ENCODE data around the gene CD9. TPM values are rescaled to one million over a fixed set of nuclear protein-coding genes. Genes with fewer than 3 reads are reported as not detected.

Gene CD9
- total RNA-seq, 3 donors from 2014 or later (not counting 1 experiment from before 2014, with no cell fraction given): 2.1 to 55.9 (median 8.0) TPM

DNA sequence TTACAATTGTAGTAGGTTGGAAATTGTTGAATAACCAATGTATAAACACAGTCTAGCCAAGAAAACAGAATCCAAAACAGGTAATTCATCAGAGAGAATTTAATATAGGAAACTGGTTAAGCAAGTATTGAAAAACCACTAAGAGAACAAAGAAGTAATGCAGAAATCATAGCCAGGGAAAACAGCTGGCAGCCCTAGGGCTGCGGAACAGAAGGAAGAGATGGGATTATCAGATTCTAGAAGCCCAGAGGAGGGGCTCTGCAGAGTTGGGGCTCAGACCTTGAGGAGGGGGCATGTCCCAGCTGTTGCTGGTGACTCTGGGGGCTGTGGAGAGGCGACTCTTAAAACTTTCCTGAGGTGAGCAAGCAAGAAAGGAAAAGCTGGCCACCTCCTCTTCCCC is 49.4 kb downstream of the CD9 start:
- TF ChIP-seq, protein P1, sequence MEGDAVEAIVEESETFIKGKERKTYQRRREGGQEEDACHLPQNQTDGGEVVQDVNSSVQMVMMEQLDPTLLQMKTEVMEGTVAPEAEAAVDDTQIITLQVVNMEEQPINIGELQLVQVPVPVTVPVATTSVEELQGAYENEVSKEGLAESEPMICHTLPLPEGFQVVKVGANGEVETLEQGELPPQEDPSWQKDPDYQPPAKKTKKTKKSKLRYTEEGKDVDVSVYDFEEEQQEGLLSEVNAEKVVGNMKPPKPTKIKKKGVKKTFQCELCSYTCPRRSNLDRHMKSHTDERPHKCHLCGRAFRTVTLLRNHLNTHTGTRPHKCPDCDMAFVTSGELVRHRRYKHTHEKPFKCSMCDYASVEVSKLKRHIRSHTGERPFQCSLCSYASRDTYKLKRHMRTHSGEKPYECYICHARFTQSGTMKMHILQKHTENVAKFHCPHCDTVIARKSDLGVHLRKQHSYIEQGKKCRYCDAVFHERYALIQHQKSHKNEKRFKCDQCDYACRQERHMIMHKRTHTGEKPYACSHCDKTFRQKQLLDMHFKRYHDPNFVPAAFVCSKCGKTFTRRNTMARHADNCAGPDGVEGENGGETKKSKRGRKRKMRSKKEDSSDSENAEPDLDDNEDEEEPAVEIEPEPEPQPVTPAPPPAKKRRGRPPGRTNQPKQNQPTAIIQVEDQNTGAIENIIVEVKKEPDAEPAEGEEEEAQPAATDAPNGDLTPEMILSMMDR (IDR thresholded peaks at IDR 0.05): no peak
- Histone ChIP-seq H3K9me3 (ENCODE audit: control insufficient read depth, insufficient read depth, low read length) (no peaks in the 10 kb centered on the region), H3K4me1 (ENCODE audit: control insufficient read depth, insufficient read depth, low read length) (no peaks in the 10 kb centered on the region), H3K27ac (ENCODE audit: low read length) (no peak overlapping the region), H3K4me3 (ENCODE audit: low read length) (no peak overlapping the region), H3K27me3 (ENCODE audit: control insufficient read depth, insufficient read depth, low read length) (no peaks in the 10 kb centered on the region), H3K36me3 (ENCODE audit: control insufficient read depth, insufficient read depth, low read length) (no peaks in the 10 kb centered on the region)
- DNase-seq: no peak
- Mint-ChIP-seq H3K27ac (no peak overlapping the region), H3K4me3 (no peak overlapping the region), H3K9me3 (no peaks in the 10 kb centered on the region), H3K36me3 (no peaks in the 10 kb centered on the region), H3K4me1 (no peaks in the 10 kb centered on the region), H3K27me3 (ENCODE audit: low read depth in 2 of 2) (peaks cover 0 to 7% of the 10 kb centered on the region in 2 donors)
- intact Hi-C loops (cut with micrococcal nuclease): no loop called here
- ATAC-seq: no peak
- WGBS (ENCODE audit: insufficient coverage): 91% methylated on average over 2 of the region's 2 CpGs

DNA sequence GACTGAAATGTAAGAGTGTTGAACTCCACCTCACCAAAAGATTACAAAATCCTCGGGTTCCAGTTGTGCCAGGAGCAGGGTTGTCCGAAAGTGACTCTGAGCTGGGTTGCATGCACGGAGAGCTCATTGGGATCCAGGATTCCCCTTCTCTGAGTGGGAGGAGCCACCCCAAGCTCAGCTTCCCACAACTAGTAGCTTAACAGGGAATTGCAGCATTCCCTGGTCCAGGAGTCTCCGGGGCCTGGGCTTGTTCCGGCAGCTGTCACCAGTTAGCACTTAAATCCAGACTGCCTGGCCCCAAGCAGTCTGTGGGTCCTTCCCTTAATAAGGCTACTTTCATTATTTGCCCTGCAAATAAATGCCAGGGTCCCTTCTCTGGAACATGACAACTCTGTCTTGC is 50.1 kb downstream of the CD9 start:
- H3K27me3 Mint-ChIP-seq (ENCODE audit: low read depth in 2 of 2): peaks cover 0 to 7% of the 10 kb centered on the region in 2 donors
- TF ChIP-seq, protein P1 (IDR thresholded peaks at IDR 0.05): no peak
- no peak overlapping the region for H3K27ac Mint-ChIP-seq
- DNase-seq: no peak
- H3K36me3 ChIP-seq (ENCODE audit: control insufficient read depth, insufficient read depth, low read length): no peaks in the 10 kb centered on the region
- H3K9me3 Mint-ChIP-seq: no peaks in the 10 kb centered on the region
- H3K9me3 ChIP-seq (ENCODE audit: control insufficient read depth, insufficient read depth, low read length): no peaks in the 10 kb centered on the region
- H3K4me3 Mint-ChIP-seq: no peak overlapping the region
- H3K27me3 ChIP-seq (ENCODE audit: control insufficient read depth, insufficient read depth, low read length): no peaks in the 10 kb centered on the region
- H3K27ac ChIP-seq (ENCODE audit: low read length): no peak overlapping the region
- no peaks in the 10 kb centered on the region for H3K36me3 Mint-ChIP-seq
- ATAC-seq: no peak
- no peak overlapping the region for H3K4me3 ChIP-seq (ENCODE audit: low read length)
- WGBS (ENCODE audit: insufficient coverage): 81% methylated on average over 5 of the region's 5 CpGs
- H3K4me1 Mint-ChIP-seq: no peaks in the 10 kb centered on the region
- intact Hi-C loops (cut with micrococcal nuclease): no loop called here
- no peaks in the 10 kb centered on the region for H3K4me1 ChIP-seq (ENCODE audit: control insufficient read depth, insufficient read depth, low read length)

DNA sequence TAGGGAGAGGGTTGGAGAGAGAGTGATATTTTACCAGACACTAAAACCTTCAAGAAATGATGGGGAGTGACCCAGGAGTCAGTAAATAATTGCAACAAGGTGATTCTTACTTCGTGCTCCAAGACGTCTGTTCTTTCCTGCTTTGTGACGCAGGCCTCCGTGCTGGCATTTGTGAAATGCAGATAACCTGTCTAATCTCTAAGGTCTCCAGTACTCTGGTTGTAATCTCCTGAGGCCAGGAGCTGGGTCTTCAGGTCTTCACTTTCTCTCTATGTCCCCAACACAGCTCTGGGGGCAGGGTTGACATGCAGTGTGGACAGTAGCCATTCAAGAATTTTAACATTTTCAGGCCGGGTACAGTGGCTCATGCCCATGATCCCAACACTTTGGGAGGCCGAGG is 53.1 kb downstream of the CD9 start:
- TF ChIP-seq, protein P1 (IDR thresholded peaks at IDR 0.05): no peak
- 89% methylated on average over 6 of the region's 6 CpGs for WGBS (ENCODE audit: insufficient coverage)
- ATAC-seq: no peak
- Mint-ChIP-seq H3K4me1 (no peaks in the 10 kb centered on the region), H3K4me3 (no peak overlapping the region), H3K9me3 (no peaks in the 10 kb centered on the region), H3K27me3 (ENCODE audit: low read depth in 2 of 2) (peaks cover 0 to 14% of the 10 kb centered on the region in 2 donors), H3K27ac (no peak overlapping the region), H3K36me3 (no peaks in the 10 kb centered on the region)
- no peaks in the 10 kb centered on the region for H3K9me3 ChIP-seq (ENCODE audit: control insufficient read depth, insufficient read depth, low read length)
- no peaks in the 10 kb centered on the region for H3K27me3 ChIP-seq (ENCODE audit: control insufficient read depth, insufficient read depth, low read length)
- no peak overlapping the region for H3K4me3 ChIP-seq (ENCODE audit: low read length)
- no peak for DNase-seq
- no peak overlapping the region for H3K27ac ChIP-seq (ENCODE audit: low read length)
- H3K4me1 ChIP-seq (ENCODE audit: control insufficient read depth, insufficient read depth, low read length): no peaks in the 10 kb centered on the region
- intact Hi-C loops (cut with micrococcal nuclease): no loop called here
- H3K36me3 ChIP-seq (ENCODE audit: control insufficient read depth, insufficient read depth, low read length): no peaks in the 10 kb centered on the region

DNA sequence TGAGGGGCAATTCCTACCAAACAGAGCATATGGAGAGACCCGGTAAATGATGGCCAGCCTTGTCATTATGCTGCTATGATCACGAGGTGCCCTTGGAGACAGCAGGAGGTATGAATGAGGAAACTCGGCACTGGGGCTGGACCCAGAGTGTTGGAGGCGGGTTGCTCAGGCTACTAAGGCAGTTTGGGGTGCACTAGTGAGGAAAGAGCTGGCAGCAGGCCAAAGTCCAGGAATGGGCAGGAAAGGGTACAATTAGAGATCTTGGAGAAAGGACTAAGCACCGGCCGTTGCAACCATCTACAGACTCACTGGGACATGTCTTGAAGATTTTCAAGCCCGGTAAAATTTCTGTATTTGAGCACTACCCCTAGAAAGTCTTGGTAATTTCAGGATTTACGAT is 54.3 kb downstream of the CD9 start:
- H3K4me1 Mint-ChIP-seq: no peaks in the 10 kb centered on the region

More for the DNA sequence above, 54.3 kb downstream of the CD9 start:
- H3K27ac ChIP-seq (ENCODE audit: low read length): no peak overlapping the region
- H3K4me1 ChIP-seq (ENCODE audit: control insufficient read depth, insufficient read depth, low read length): no peaks in the 10 kb centered on the region
- Mint-ChIP-seq H3K4me3 (no peak overlapping the region), H3K27me3 (ENCODE audit: low read depth in 2 of 2) (peaks cover 3 to 9% of the 10 kb centered on the region in 2 donors), H3K27ac (no peak overlapping the region), H3K9me3 (no peaks in the 10 kb centered on the region), H3K36me3 (no peaks in the 10 kb centered on the region)
- H3K27me3 ChIP-seq (ENCODE audit: control insufficient read depth, insufficient read depth, low read length): no peaks in the 10 kb centered on the region
- no peaks in the 10 kb centered on the region for H3K36me3 ChIP-seq (ENCODE audit: control insufficient read depth, insufficient read depth, low read length)
- TF ChIP-seq, protein P1 (IDR thresholded peaks at IDR 0.05): no peak
- no peak for DNase-seq
- ATAC-seq: no peak
- no peak overlapping the region for H3K4me3 ChIP-seq (ENCODE audit: low read length)
- intact Hi-C loops (cut with micrococcal nuclease): no loop called here
- no peaks in the 10 kb centered on the region for H3K9me3 ChIP-seq (ENCODE audit: control insufficient read depth, insufficient read depth, low read length)
- WGBS (ENCODE audit: insufficient coverage): 89% methylated on average over 8 of the region's 8 CpGs
